ENCODE measurements around the gene TRAF4.

GRCh38 chr17:28765038-28765437 is 21.2 kb downstream of the TRAF4 start:
- TF ChIP-seq CTBP1 (IDR thresholded peaks at IDR 0.05; ENCODE audit: borderline replicate concordance) (no peak), BHLHE40 (IDR thresholded peaks at IDR 0.05; ENCODE audit: borderline replicate concordance) (no peak), LEF1 (IDR thresholded peaks at IDR 0.05; ENCODE audit: borderline replicate concordance) (no peak), FOXM1 (IDR thresholded peaks at IDR 0.05; ENCODE audit: borderline replicate concordance) (no peak), L3MBTL2 (conservative IDR thresholded peaks at IDR 0.05) (no peak), SP1 (IDR thresholded peaks at IDR 0.05) (no peak), ARNT (IDR thresholded peaks at IDR 0.05) (no peak), FOXK2 (IDR thresholded peaks at IDR 0.05) (no peak), ZNF384 (IDR thresholded peaks at IDR 0.05) (no peak), HDGF (IDR thresholded peaks at IDR 0.05; ENCODE audit: borderline replicate concordance) (no peak), TARDBP (IDR thresholded peaks at IDR 0.05) (no peak)

Measured in HEK293T (cell line).